Measurements from ENCODE around the gene LINGO4.
A peak's percentile ranks its signal among the peaks of the same experiment; 100 is the strongest.

The LINGO4 gene

GRCh38 chr1:151805066-151805820 is at the start of gene LINGO4:
Gene LINGO4, minus strand, starts transcription at chr1:151805419. Its CDS starts 2,715 bp downstream, at chr1:151802704.
- DNase-seq (ENCODE audit: low read depth), result no peak

GRCh38 chr1:151854658-151855057 is 49.4 kb upstream of the LINGO4 start:
- DNase-seq (ENCODE audit: low read depth), result no peak

- no peak for DNase-seq (ENCODE audit: low read depth)
Observed at GRCh38 chr1:151853411-151853943, 48.3 kb upstream of the LINGO4 start, which contains the start of gene THEM5. Gene THEM5, minus strand, starts transcription at chr1:151853712. Its CDS starts 147 bp downstream, at chr1:151853565.

- no peak for DNase-seq (ENCODE audit: low read depth)
Observed at GRCh38 chr1:151852733-151853132, 47.5 kb upstream of the LINGO4 start.

GRCh38 chr1:151851886-151852285 is 46.7 kb upstream of the LINGO4 start:
- no peak for DNase-seq (ENCODE audit: low read depth)

GRCh38 chr1:151849871-151850270 is 44.7 kb upstream of the LINGO4 start:
- no peak for DNase-seq (ENCODE audit: low read depth)

GRCh38 chr1:151849126-151849525 is 43.9 kb upstream of the LINGO4 start:
- no peak for DNase-seq (ENCODE audit: low read depth)

GRCh38 chr1:151847867-151848596 is 42.8 kb upstream of the LINGO4 start:
- DNase-seq (ENCODE audit: low read depth), result no peak

- no peak for DNase-seq (ENCODE audit: low read depth)
Observed at GRCh38 chr1:151846686-151847237, 41.5 kb upstream of the LINGO4 start.

GRCh38 chr1:151846062-151846568 is 40.9 kb upstream of the LINGO4 start:
- DNase-seq (ENCODE audit: low read depth), result no peak

GRCh38 chr1:151843398-151843797 is 38.2 kb upstream of the LINGO4 start:
- no peak for DNase-seq (ENCODE audit: low read depth)

- no peak for DNase-seq (ENCODE audit: low read depth)
Observed at GRCh38 chr1:151841141-151841540, 35.9 kb upstream of the LINGO4 start.

GRCh38 chr1:151840421-151840820 is 35.2 kb upstream of the LINGO4 start:
- DNase-seq (ENCODE audit: low read depth), result no peak

- peak; percentile 65 for DNase-seq (ENCODE audit: low read depth)
Observed at GRCh38 chr1:151839457-151840403, 34.5 kb upstream of the LINGO4 start, which contains the start of gene C2CD4D. Gene C2CD4D, minus strand, starts transcription at chr1:151839820. Its CDS starts 831 bp downstream, at chr1:151838989.

- DNase-seq (ENCODE audit: low read depth), result no peak
Observed at GRCh38 chr1:151839082-151839412, 33.8 kb upstream of the LINGO4 start.

GRCh38 chr1:151838222-151839081 is 33.2 kb upstream of the LINGO4 start:
- peak; percentile 52 for DNase-seq (ENCODE audit: low read depth)

- no peak for DNase-seq (ENCODE audit: low read depth)
Observed at GRCh38 chr1:151837884-151838221, 32.6 kb upstream of the LINGO4 start.

GRCh38 chr1:151837197-151837596 is 32.0 kb upstream of the LINGO4 start:
- no peak for DNase-seq (ENCODE audit: low read depth)

GRCh38 chr1:151835596-151835995 is 30.4 kb upstream of the LINGO4 start:
- no peak for DNase-seq (ENCODE audit: low read depth)

GRCh38 chr1:151834239-151834638 is 29.0 kb upstream of the LINGO4 start:
- no peak for DNase-seq (ENCODE audit: low read depth)

All from activated T-cell treated with anti-CD3 and anti-CD28 coated beads for 48 hours (primary cell).